Measurements from ENCODE around the gene CCDC88B.

DNA sequence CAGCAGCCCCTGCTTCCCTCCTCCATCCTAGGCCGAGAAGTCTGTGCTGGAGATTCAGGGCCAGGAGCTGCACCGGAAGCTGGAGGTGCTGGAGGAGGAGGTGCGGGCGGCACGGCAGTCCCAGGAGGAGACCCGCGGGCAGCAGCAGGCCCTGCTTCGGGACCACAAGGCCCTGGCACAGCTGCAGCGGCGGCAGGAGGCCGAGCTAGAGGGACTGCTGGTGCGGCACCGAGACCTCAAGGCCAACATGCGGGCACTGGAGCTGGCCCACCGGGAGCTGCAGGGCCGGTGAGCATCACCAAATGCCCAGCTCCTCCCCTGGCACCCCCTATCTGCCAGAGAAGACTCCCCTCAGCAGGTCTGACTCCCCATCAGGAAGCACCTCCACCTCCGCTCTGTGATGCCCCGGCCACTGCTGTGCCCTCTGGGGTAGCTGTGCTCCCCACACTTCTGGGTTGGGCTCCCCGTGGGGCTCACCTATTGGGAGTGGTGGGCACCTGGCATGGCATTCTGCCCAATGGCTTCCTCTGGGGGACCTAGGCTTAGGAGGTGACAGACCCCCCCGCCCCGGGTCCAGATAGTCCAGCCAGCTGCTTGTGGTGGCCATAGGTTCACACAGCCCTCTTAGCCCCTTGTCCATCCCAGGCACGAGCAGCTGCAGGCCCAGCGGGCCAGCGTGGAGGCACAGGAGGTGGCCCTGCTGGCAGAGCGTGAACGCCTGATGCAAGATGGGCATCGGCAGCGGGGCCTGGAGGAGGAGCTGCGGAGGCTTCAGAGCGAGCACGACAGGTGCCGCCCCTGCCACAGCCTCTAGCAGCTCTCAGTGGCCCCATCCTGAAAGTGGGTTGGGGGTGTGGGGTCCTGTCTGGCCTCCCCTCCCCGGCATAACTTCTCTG, 12.3 kb downstream of the CCDC88B start:
- TF ChIP-seq EZH2 (IDR thresholded peaks at IDR 0.05; ENCODE audit: insufficient read depth, poor library complexity, severe bottlenecking) (no peak), EZH2phosphoT487 (IDR thresholded peaks at IDR 0.05; ENCODE audit: insufficient read depth, low read depth) (no peak)
